NCI-H2029 (cell line): Measurements from ENCODE around the gene CENPP.
"Not testable (repeated sequence)": the region's sequence is repeated elsewhere in the genome, so short reads cannot be mapped to it uniquely, and the experiment has no call there.

Experiments used
- DNase-seq: peaks from one replicate; lab custom pipeline; 2025; lab: John Stamatoyannopoulos, UW

The CENPP gene

GRCh38 chr9:92538541-92538940, 212.8 kb downstream of the CENPP start:
- DNase-seq, result no peak

- DNase-seq, result no peak
Observed at GRCh38 chr9:92543972-92544371, 218.2 kb downstream of the CENPP start.

GRCh38 chr9:92545002-92545510, 219.3 kb downstream of the CENPP start:
- DNase-seq, result no peak

GRCh38 chr9:92547356-92547755, 221.6 kb downstream of the CENPP start:
- DNase-seq, result no peak

GRCh38 chr9:92550765-92551164, 225.0 kb downstream of the CENPP start:
- no peak for DNase-seq

- DNase-seq, result no peak
Observed at GRCh38 chr9:92558612-92559374, 233.0 kb downstream of the CENPP start.

- no peak for DNase-seq
Observed at GRCh38 chr9:92561374-92562330, 235.9 kb downstream of the CENPP start.

GRCh38 chr9:92562461-92562967, 236.8 kb downstream of the CENPP start:
- no peak for DNase-seq

- peak; percentile 47 for DNase-seq
Observed at GRCh38 chr9:92563116-92564100, 237.7 kb downstream of the CENPP start.

- peak; percentile 83 for DNase-seq
Observed at GRCh38 chr9:92564504-92564903, 238.8 kb downstream of the CENPP start.

GRCh38 chr9:92564982-92565381, 239.2 kb downstream of the CENPP start:
- DNase-seq, result no peak

GRCh38 chr9:92571871-92572270, 246.1 kb downstream of the CENPP start:
- DNase-seq, result not testable (repeated sequence)

GRCh38 chr9:92573612-92574011, 247.9 kb downstream of the CENPP start:
- not testable (repeated sequence) for DNase-seq

GRCh38 chr9:92576175-92576574, 250.4 kb downstream of the CENPP start:
- no peak for DNase-seq

- no peak for DNase-seq
Observed at GRCh38 chr9:92589923-92590322, 264.2 kb downstream of the CENPP start.

- no peak for DNase-seq
Observed at GRCh38 chr9:92590377-92590776, 264.6 kb downstream of the CENPP start.

GRCh38 chr9:92592537-92592936, 266.8 kb downstream of the CENPP start:
- no peak for DNase-seq

- no peak for DNase-seq
Observed at GRCh38 chr9:92592946-92593861, 267.5 kb downstream of the CENPP start.

GRCh38 chr9:92595075-92595474, 269.3 kb downstream of the CENPP start:
- DNase-seq, result not testable (repeated sequence)

GRCh38 chr9:92595930-92596329, 270.2 kb downstream of the CENPP start:
- no peak for DNase-seq
